ENCODE measurements around the gene DDX56. TPM values are rescaled to one million over a fixed set of nuclear protein-coding genes. Genes with fewer than 3 reads are reported as not detected.
A peak's percentile ranks its signal among the peaks of the same experiment; 100 is the strongest.

Gene DDX56
- polyA plus RNA-seq, 1 of the 3 experiments (the other 2 are of a cell fraction): 97.1 TPM

DNA sequence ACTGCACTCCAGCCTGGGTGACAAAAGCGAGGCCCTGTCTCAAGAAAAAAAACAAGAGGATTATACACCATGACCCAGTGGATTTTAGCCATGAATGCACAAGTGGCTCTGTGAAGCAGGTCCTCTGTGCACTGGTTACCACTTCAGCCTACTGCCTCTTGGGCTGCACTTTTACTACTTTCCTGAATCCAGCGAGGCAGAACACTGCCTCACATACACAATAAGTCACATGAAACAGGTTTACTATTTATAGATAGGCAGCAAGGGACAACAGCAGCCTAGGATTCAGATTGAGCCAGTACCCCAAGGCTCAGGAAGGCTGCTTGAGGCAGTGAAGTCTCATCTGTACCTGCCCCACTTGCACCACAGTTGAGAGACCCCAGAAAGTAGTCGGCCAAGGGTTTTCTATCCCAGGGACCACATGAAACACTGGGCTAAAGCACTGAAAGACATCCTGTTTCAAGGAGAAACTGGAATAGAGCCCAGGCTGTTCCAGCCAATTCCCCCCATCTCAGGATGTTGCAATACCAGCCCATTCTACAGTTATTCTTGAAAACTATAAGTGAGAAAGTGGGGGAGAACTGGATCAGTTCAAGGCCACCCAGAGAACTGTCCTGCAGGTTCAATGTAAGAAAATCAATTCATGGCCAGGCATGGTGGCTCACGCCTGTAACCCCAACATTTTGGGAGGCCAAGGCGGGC lies 22.4 kb upstream of the DDX56 start (continued):
- TF ChIP-seq MXI1 (IDR thresholded peaks at IDR 0.05; ENCODE audit: low read depth, low read length) (no peak), RCOR1 (IDR thresholded peaks at IDR 0.05; ENCODE audit: low read length) (no peak)

DNA sequence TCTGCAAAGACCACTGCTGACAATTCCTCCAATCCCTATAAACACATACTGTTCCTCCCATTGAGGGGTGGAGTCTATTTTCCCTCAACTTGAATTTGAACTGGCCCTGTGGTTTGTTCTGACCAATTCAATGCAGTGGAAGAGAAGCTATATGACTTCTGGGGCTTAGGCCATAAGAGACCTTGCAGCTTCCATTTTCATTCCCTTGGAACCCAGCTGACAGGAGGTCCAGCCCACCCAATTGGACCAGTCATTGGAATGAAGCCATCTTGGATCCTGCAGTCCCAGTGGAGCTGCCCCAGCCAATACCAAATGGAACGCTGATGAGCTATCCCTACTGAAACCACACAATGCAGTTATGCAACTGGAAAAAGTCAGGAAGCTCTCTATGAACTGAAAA lies 17.2 kb upstream of the DDX56 start:
- POLR2A ChIA-PET: interaction anchor here (1.2 kb wide), 1 partner anchor 9 kb away, joined by 6 read pairs; the partner anchor contains the start of gene TMED4
- WGBS (ENCODE audit: low lambda C conversion rate): 88% methylated on average over 1 of the region's 1 CpG
- DNase-seq: no peak

DNA sequence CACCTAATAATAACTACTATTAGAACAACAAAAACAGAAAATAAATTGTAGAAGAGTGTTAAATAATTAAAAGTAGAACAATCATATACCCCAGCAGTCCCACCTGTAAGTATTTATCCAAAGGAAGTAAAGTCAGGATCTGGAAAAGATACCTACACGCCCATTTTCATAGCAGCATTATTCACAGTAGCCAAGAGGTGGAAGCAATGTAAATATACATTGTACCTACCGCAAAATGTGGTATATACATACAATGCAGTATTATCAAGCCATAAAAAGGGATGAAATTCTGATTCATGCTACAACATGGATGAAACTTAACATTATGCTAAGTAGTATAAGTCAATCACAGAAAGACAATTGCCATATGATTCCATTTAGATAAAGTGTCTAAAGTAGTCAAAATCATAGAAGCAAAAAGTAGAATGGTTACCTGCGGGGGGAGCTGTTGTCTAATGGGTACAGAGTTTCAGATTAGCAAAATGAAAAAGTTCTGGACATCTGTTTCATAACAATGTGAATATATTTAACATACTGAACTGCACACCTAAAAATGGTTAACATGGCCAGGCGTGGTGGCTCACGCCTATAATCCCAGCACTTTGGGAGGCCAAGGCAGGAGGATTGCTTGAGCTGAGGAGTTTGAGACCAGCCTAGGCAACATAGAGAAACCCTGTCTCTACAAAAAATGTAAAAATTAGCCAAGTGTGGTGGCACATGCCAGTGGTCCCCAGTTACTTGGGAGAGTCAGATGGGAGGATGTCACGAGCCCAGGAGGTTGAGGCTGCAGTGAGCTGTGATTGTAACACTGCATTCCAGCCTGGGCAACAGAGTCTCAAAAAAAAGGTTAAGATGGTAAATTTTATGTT lies 14.4 kb upstream of the DDX56 start:
- no peak overlapping the region; a peak in 1 of 4 replicates for H3K4me3 ChIP-seq (ENCODE audit: low read depth in 2 of 2, low read length in 1 of 2)
- ChIA-PET POLR2A (interaction anchor here (0.6 kb wide), 1 partner anchor 523 kb away, joined by 3 read pairs; the partner anchor contains the start of gene TBRG4), CTCF (interaction anchor here (0.8 to 3.4 kb wide), 22 partner anchors 9 to 548 kb away, joined by 3 to 15 read pairs (median 3); partner anchors contain the start of genes DDX56 and PURB)
- 0 out of 4 replicates have a peak overlapping the region, but pooled peaks of 1 of the 2 experiments have one; percentile 10 for H3K27ac ChIP-seq (ENCODE audit: low read depth in 2 of 2, low read length in 1 of 2)
- peak; percentile 43 for DNase-seq
- H3K4me2 ChIP-seq: no peak overlapping the region
- H3K9me2 ChIP-seq: no peaks in the 10 kb centered on the region
- no peaks in the 10 kb centered on the region for H4K20me1 ChIP-seq (ENCODE audit: insufficient read depth)
- no peaks in the 10 kb centered on the region for H3K79me2 ChIP-seq (ENCODE audit: insufficient read depth)
- H3F3A ChIP-seq (replicated peaks; ENCODE audit: insufficient read depth): peaks cover under 1% of the 10 kb centered on the region
- H2AFZ ChIP-seq (ENCODE audit: low read depth): no peak overlapping the region
- no peaks in the 10 kb centered on the region for H3K36me3 ChIP-seq (replicated peaks in 1 of 2; ENCODE audit: control insufficient read depth in 1 of 2, insufficient read depth in 2 of 2, low read length in 1 of 2)
- peaks cover 0 to 1% of the 10 kb centered on the region in 2 experiments; a peak in 1 of 4 replicates for H3K4me1 ChIP-seq (ENCODE audit: control insufficient read depth in 1 of 2, insufficient read depth in 2 of 2, low read depth in 1 of 2, low read length in 1 of 2)
- no peak overlapping the region for H3K9ac ChIP-seq
- 27% methylated on average over 6 of the region's 6 CpGs for WGBS (ENCODE audit: low lambda C conversion rate)
- H3K9me3 ChIP-seq: no peaks in the 10 kb centered on the region
- no peaks in the 10 kb centered on the region for H3K27me3 ChIP-seq (ENCODE audit: insufficient read depth)
- TF ChIP-seq, protein P1, sequence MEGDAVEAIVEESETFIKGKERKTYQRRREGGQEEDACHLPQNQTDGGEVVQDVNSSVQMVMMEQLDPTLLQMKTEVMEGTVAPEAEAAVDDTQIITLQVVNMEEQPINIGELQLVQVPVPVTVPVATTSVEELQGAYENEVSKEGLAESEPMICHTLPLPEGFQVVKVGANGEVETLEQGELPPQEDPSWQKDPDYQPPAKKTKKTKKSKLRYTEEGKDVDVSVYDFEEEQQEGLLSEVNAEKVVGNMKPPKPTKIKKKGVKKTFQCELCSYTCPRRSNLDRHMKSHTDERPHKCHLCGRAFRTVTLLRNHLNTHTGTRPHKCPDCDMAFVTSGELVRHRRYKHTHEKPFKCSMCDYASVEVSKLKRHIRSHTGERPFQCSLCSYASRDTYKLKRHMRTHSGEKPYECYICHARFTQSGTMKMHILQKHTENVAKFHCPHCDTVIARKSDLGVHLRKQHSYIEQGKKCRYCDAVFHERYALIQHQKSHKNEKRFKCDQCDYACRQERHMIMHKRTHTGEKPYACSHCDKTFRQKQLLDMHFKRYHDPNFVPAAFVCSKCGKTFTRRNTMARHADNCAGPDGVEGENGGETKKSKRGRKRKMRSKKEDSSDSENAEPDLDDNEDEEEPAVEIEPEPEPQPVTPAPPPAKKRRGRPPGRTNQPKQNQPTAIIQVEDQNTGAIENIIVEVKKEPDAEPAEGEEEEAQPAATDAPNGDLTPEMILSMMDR (IDR thresholded peaks at IDR 0.05): peak; percentile 98
- 0 out of 2 replicates have a peak, but pooled peaks have one; percentile 39 for TF ChIP-seq SIN3A (IDR thresholded peaks at IDR 0.05; ENCODE audit: borderline replicate concordance, low read depth, low read length)
- no peak for TF ChIP-seq JUND (IDR thresholded peaks at IDR 0.05)
- no peak for TF ChIP-seq RCOR1 (IDR thresholded peaks at IDR 0.05; ENCODE audit: low read length)
- TF ChIP-seq EP300 (IDR thresholded peaks at IDR 0.05; ENCODE audit: borderline replicate concordance in 1 of 2, low read depth in 1 of 2, low read length in 1 of 2): no peak
- TF ChIP-seq, protein P2, sequence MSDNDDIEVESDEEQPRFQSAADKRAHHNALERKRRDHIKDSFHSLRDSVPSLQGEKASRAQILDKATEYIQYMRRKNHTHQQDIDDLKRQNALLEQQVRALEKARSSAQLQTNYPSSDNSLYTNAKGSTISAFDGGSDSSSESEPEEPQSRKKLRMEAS (IDR thresholded peaks at IDR 0.05; ENCODE audit: low read depth): no peak
- no peak for TF ChIP-seq TAF1 (IDR thresholded peaks at IDR 0.05; ENCODE audit: borderline replicate concordance, low read depth, low read length)
- TF ChIP-seq, protein P3, sequence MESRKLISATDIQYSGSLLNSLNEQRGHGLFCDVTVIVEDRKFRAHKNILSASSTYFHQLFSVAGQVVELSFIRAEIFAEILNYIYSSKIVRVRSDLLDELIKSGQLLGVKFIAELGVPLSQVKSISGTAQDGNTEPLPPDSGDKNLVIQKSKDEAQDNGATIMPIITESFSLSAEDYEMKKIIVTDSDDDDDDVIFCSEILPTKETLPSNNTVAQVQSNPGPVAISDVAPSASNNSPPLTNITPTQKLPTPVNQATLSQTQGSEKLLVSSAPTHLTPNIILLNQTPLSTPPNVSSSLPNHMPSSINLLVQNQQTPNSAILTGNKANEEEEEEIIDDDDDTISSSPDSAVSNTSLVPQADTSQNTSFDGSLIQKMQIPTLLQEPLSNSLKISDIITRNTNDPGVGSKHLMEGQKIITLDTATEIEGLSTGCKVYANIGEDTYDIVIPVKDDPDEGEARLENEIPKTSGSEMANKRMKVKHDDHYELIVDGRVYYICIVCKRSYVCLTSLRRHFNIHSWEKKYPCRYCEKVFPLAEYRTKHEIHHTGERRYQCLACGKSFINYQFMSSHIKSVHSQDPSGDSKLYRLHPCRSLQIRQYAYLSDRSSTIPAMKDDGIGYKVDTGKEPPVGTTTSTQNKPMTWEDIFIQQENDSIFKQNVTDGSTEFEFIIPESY (IDR thresholded peaks at IDR 0.05; ENCODE audit: borderline replicate concordance, low read depth): no peak
- peak; percentile 96 for TF ChIP-seq RAD21 (IDR thresholded peaks at IDR 0.05; ENCODE audit: low read length)
- TF ChIP-seq RXRA (IDR thresholded peaks at IDR 0.05; ENCODE audit: borderline replicate concordance, low read depth): no peak
- TF ChIP-seq GATA2 (CRISPR knock-in tag; IDR thresholded peaks at IDR 0.05): peak; percentile 20; the same call in 1 of the 2 replicates
- peak; percentile 82 for TF ChIP-seq SMC3 (IDR thresholded peaks at IDR 0.05; ENCODE audit: low read depth, low read length)
- TF ChIP-seq, protein P4, sequence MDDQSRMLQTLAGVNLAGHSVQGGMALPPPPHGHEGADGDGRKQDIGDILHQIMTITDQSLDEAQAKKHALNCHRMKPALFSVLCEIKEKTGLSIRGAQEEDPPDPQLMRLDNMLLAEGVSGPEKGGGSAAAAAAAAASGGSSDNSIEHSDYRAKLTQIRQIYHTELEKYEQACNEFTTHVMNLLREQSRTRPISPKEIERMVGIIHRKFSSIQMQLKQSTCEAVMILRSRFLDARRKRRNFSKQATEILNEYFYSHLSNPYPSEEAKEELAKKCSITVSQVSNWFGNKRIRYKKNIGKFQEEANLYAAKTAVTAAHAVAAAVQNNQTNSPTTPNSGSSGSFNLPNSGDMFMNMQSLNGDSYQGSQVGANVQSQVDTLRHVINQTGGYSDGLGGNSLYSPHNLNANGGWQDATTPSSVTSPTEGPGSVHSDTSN (IDR thresholded peaks at IDR 0.05): peak; percentile 50; the same call in 1 of the 2 replicates
- no peak for TF ChIP-seq EZH2phosphoT487 (IDR thresholded peaks at IDR 0.05; ENCODE audit: borderline replicate concordance, low read depth)
- TF ChIP-seq NRF1 (IDR thresholded peaks at IDR 0.05; ENCODE audit: low read depth, low read length): no peak
- peak; percentile 68 for TF ChIP-seq TCF12 (IDR thresholded peaks at IDR 0.05)

More for the DNA sequence above, 17.2 kb upstream of the DDX56 start:
- Histone ChIP-seq H3K36me3 (replicated peaks in 1 of 2; ENCODE audit: control insufficient read depth in 1 of 2, insufficient read depth in 2 of 2, low read length in 1 of 2) (no peaks in the 10 kb centered on the region), H3K4me2 (no peak overlapping the region), H3F3A (replicated peaks; ENCODE audit: insufficient read depth) (no peaks in the 10 kb centered on the region), H3K9me3 (no peaks in the 10 kb centered on the region), H2AFZ (ENCODE audit: low read depth) (no peak overlapping the region), H3K79me2 (ENCODE audit: insufficient read depth) (no peaks in the 10 kb centered on the region), H3K27me3 (ENCODE audit: insufficient read depth) (no peaks in the 10 kb centered on the region), H4K20me1 (ENCODE audit: insufficient read depth) (no peaks in the 10 kb centered on the region), H3K4me1 (ENCODE audit: control insufficient read depth in 1 of 2, insufficient read depth in 2 of 2, low read depth in 1 of 2, low read length in 1 of 2) (no peaks in the 10 kb centered on the region), H3K4me3 (ENCODE audit: low read depth in 2 of 2, low read length in 1 of 2) (no peak overlapping the region), H3K9ac (no peak overlapping the region), H3K9me2 (no peaks in the 10 kb centered on the region), H3K27ac (ENCODE audit: low read depth in 2 of 2, low read length in 1 of 2) (no peak overlapping the region)
- CTCF ChIA-PET: interaction anchor here (0.7 to 1.4 kb wide), 3 partner anchors 16 to 546 kb away, joined by 3 to 4 read pairs (median 3); partner anchors contain the start of gene OGDH
- no peak for TF ChIP-seq SMC3 (IDR thresholded peaks at IDR 0.05; ENCODE audit: low read depth, low read length)
